Parathyroid adenoma (tissue), 2 donors: ENCODE measurements around the gene TNFAIP6.
"Not testable (repeated sequence)": the region's sequence is repeated elsewhere in the genome, so short reads cannot be mapped to it uniquely, and the experiment has no call there.

ENCODE experiments used
- H2AFZ ChIP-seq: fragments of 300-600 bp; sonication (generic); one replicate; pipeline ENCODE4 v1.7.0; 2017; ENCODE audit warnings: antibody characterized with exemption, mild to moderate bottlenecking
- H3K27ac ChIP-seq: fragments of 300-600 bp; sonication (generic); one replicate; pipeline ENCODE4 v1.7.0; 2017
- H3K27me3 ChIP-seq: fragments of 300-600 bp; sonication (generic); one replicate; pipeline ENCODE4 v1.7.0; 2017; ENCODE audit warnings: low read length; ENCODE audit not compliant: control insufficient read depth, insufficient read depth
- H3K36me3 ChIP-seq: fragments of 300-600 bp; sonication (generic); one replicate; pipeline ENCODE4 v1.7.0; 2017; ENCODE audit warnings: low read length; ENCODE audit not compliant: control insufficient read depth, insufficient read depth
- H3K4me1 ChIP-seq: fragments of 300-600 bp; sonication (generic); one replicate; pipeline ENCODE4 v1.7.0; 2017; ENCODE audit warnings: control low read depth
- H3K4me2 ChIP-seq: fragments of 300-600 bp; sonication (generic); one replicate; pipeline ENCODE4 v1.7.0; 2017; ENCODE audit warnings: low read length
- H3K4me3 ChIP-seq: fragments of 300-600 bp; sonication (generic); one replicate; pipeline ENCODE4 v1.7.0; 2017; ENCODE audit warnings: low read depth, low read length
- H3K79me2 ChIP-seq: fragments of 300-600 bp; sonication (generic); one replicate; pipeline ENCODE4 v1.7.0; 2017; ENCODE audit warnings: control low read depth
- H3K9ac ChIP-seq: fragments of 300-600 bp; sonication (generic); one replicate; pipeline ENCODE4 v1.7.0; 2017; ENCODE audit warnings: mild to moderate bottlenecking
- H3K9me3 ChIP-seq: fragments of 300-600 bp; sonication (generic); one replicate; pipeline ENCODE4 v1.7.0; 2017; ENCODE audit warnings: low read length; ENCODE audit not compliant: control insufficient read depth
- TF ChIP-seq, protein P1 (sequence below): fragments of 300-600 bp; sonication (generic); IDR thresholded peaks from one replicate; pipeline ENCODE4 v1.7.0; 2017; ENCODE audit warnings: antibody characterized with exemption, mild to moderate bottlenecking
- donor health status: primary hyperparathyroidism.

Gene TNFAIP6

DNA sequence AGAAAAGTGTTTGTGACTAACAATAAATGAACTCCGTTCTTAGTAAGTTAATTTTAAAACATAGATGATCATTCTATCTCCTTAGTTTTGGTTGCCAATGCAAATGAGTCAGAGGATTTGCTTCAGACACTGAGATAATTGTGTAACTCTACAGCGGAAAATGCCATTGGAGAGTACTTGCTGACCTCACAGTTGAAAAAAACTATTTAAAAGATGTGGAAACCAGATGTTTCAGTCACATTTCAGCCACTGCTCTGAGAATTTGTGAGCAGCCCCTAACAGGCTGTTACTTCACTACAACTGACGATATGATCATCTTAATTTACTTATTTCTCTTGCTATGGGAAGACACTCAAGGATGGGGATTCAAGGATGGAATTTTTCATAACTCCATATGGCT is at the start of gene TNFAIP6:
Gene TNFAIP6, plus strand, starts transcription at position 234 of the 400 bp plus-strand sequence. Its CDS starts 75 bp downstream, at position 309.
- Histone ChIP-seq H3K4me2 (no peak within 1 kb of the TSS), H3K9ac (no peak within 1 kb of the TSS), H2AFZ (no peak within 1 kb of the TSS), H3K27ac (no peak within 1 kb of the TSS), H3K79me2 (no peaks in the 10 kb centered on the region), H3K4me3 (no peak within 1 kb of the TSS), H3K36me3 (no peaks in the 10 kb centered on the region), H3K9me3 (no peaks in the 10 kb centered on the region), H3K4me1 (no peaks in the 10 kb centered on the region), H3K27me3 (no peaks in the 10 kb centered on the region)
- TF ChIP-seq, protein P1, sequence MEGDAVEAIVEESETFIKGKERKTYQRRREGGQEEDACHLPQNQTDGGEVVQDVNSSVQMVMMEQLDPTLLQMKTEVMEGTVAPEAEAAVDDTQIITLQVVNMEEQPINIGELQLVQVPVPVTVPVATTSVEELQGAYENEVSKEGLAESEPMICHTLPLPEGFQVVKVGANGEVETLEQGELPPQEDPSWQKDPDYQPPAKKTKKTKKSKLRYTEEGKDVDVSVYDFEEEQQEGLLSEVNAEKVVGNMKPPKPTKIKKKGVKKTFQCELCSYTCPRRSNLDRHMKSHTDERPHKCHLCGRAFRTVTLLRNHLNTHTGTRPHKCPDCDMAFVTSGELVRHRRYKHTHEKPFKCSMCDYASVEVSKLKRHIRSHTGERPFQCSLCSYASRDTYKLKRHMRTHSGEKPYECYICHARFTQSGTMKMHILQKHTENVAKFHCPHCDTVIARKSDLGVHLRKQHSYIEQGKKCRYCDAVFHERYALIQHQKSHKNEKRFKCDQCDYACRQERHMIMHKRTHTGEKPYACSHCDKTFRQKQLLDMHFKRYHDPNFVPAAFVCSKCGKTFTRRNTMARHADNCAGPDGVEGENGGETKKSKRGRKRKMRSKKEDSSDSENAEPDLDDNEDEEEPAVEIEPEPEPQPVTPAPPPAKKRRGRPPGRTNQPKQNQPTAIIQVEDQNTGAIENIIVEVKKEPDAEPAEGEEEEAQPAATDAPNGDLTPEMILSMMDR: no peak

DNA sequence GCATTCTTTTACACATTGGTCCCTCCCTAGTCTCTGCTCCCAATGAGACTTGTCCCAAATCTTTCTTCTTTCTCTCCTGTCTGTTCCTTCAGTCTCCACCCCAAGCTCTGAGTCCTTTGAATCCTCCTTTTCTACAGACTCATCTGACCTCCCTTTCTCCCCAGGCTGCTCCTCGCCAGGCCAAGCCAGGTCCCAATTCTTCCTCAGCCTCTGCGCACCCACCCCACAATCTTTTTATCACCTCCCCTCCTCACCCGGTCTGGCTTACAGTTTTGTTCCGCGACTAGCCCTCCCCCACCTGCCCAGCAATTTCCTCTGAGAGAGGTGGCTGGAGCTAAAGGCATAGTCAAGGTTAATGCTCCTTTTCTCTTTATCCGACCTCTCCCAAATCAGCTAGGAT is 47.1 kb upstream of the TNFAIP6 start:
- not testable (repeated sequence) for H3K9ac ChIP-seq

GRCh38 chr2:151312440-151312839 is 45.0 kb upstream of the TNFAIP6 start:
- not testable (repeated sequence) for H3K79me2 ChIP-seq, H3K4me2 ChIP-seq, H3K4me1 ChIP-seq, H3K4me3 ChIP-seq, H3K27me3 ChIP-seq, H2AFZ ChIP-seq, H3K9me3 ChIP-seq, H3K9ac ChIP-seq, H3K27ac ChIP-seq, H3K36me3 ChIP-seq

More for the DNA sequence above, 47.1 kb upstream of the TNFAIP6 start:
- not testable (repeated sequence) for H3K79me2 ChIP-seq, H3K4me2 ChIP-seq, H3K4me3 ChIP-seq, H3K27ac ChIP-seq, H3K36me3 ChIP-seq, H3K4me1 ChIP-seq, H3K9me3 ChIP-seq, H2AFZ ChIP-seq, H3K27me3 ChIP-seq

DNA sequence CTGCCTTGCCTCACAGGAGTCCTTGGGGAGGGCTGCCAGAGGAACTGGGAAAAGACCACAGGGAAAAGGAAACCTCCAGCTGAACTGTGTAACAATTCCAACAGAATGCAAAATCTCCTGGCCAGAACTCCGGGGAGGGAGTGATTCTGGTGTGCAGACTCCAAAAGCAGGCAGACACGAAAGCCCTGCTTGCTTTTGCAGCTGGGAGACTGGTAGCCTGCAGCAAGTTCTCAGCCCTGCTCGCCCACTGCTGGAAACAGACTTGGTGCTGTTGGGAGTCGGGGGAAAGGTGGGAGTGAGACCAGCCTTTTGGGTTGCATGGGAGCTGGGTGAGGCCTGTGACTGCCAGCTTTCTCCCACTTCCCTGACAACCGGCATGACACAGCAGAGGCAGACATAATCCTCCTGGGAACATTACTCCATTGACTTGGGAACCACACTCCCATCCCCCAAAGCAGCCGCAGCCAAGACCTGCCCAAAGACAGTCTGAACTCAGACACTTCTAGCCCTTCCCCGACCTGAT is 42.0 kb upstream of the TNFAIP6 start:
- H3K9ac ChIP-seq: no peak overlapping the region
- H3K79me2 ChIP-seq: no peaks in the 10 kb centered on the region
- no peak overlapping the region for H2AFZ ChIP-seq
- H3K36me3 ChIP-seq: no peaks in the 10 kb centered on the region
- no peaks in the 10 kb centered on the region for H3K9me3 ChIP-seq
- H3K4me1 ChIP-seq: peaks cover 3% of the 10 kb centered on the region
- H3K4me3 ChIP-seq: no peak overlapping the region
- no peak overlapping the region for H3K4me2 ChIP-seq
- H3K27ac ChIP-seq: no peak overlapping the region
- TF ChIP-seq, protein P1: no peak
- H3K27me3 ChIP-seq: no peaks in the 10 kb centered on the region

DNA sequence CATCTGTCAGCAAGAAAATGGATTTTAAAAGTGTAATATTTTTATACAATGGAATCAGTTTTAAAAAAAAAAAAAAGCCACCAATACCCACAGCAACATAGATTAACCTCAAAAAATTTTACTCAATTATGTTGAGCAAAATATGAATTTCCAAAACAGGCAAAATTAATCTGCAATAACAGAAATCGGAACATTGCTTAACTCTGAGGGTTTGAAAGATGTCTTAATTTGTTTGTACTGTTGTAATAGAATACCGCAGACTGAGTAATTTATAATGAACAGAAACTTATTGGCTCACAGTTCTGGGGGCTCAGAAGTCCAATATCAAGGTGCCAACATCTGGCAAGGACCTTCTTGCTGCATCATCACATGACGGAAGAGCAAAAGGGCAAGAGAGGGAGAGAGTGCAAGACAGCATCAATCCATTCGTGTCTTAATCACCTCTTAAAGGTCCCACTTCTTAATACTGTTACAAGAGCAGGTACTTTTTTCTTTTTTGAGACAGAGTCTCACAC is 31.8 kb upstream of the TNFAIP6 start:
- TF ChIP-seq, protein P1: no peak

GRCh38 chr2:151326554-151326953 is 30.8 kb upstream of the TNFAIP6 start:
- no peaks in the 10 kb centered on the region for H3K27me3 ChIP-seq
- H2AFZ ChIP-seq: no peak overlapping the region
- no peak overlapping the region for H3K9ac ChIP-seq
- H3K9me3 ChIP-seq: no peaks in the 10 kb centered on the region
- H3K4me2 ChIP-seq: no peak overlapping the region
- H3K79me2 ChIP-seq: no peaks in the 10 kb centered on the region
- TF ChIP-seq, protein P1: no peak
- H3K36me3 ChIP-seq: no peaks in the 10 kb centered on the region
- no peaks in the 10 kb centered on the region for H3K4me1 ChIP-seq
- H3K27ac ChIP-seq: no peak overlapping the region
- no peak overlapping the region for H3K4me3 ChIP-seq

More for the DNA sequence above, 31.8 kb upstream of the TNFAIP6 start:
- H3K27me3 ChIP-seq: no peaks in the 10 kb centered on the region
- H3K79me2 ChIP-seq: no peaks in the 10 kb centered on the region
- H3K4me1 ChIP-seq: no peaks in the 10 kb centered on the region
- no peaks in the 10 kb centered on the region for H3K9me3 ChIP-seq
- no peak overlapping the region for H3K27ac ChIP-seq
- no peak overlapping the region for H2AFZ ChIP-seq
- no peak overlapping the region for H3K4me3 ChIP-seq
- no peak overlapping the region for H3K9ac ChIP-seq
- no peak overlapping the region for H3K4me2 ChIP-seq
- H3K36me3 ChIP-seq: no peaks in the 10 kb centered on the region
